Astrocyte of the spinal cord (primary cell): ENCODE measurements around the gene OTUD3.
"Not testable (repeated sequence)": the region's sequence is repeated elsewhere in the genome, so short reads cannot be mapped to it uniquely, and the experiment has no call there.

Source experiments
- DNase-seq: peaks from one replicate; pipeline ENCODE4 v3.0.0; 2011; ENCODE audit warnings: low read depth, low spot score
- H3K4me3 ChIP-seq: 2 replicates; pipeline ENCODE4 v1.5.1; 2011; ENCODE audit warnings: low read depth, mild to moderate bottlenecking, low read length, moderate library complexity
- CTCF ChIP-seq: IDR thresholded peaks from 2 replicates; pipeline ENCODE4 v1.5.1; 2012; ENCODE audit warnings: low read depth, mild to moderate bottlenecking, low read length, inconsistent platforms
- in situ Hi-C: cut with HindIII; loops from 2 replicates; pipeline ENCODE4 v1.10.0; 2017; ENCODE audit warnings: low sequenced_read_pairs

Gene OTUD3

GRCh38 chr1:19879227-19879626, 3.0 kb upstream of the OTUD3 start:
- no peak for DNase-seq
- in situ Hi-C loops, result no loop called here
- H3K4me3 ChIP-seq, result no peak overlapping the region
- TF ChIP-seq CTCF, result no peak

GRCh38 chr1:19879661-19880060, 2.5 kb upstream of the OTUD3 start:
- in situ Hi-C loops, result no loop called here
- no peak for DNase-seq
- no peak for TF ChIP-seq CTCF
- H3K4me3 ChIP-seq, result no peak overlapping the region

- in situ Hi-C loops, DNase-seq, H3K4me3 ChIP-seq: not testable (repeated sequence)
Measured at GRCh38 chr1:19880841-19881240, 1.4 kb upstream of the OTUD3 start.

GRCh38 chr1:19884312-19884711, 2.1 kb downstream of the OTUD3 start:
- in situ Hi-C loops, result no loop called here
- no peak for TF ChIP-seq CTCF
- no peak overlapping the region for H3K4me3 ChIP-seq
- no peak for DNase-seq

- no peak for DNase-seq
- TF ChIP-seq CTCF, result no peak
- no peak overlapping the region for H3K4me3 ChIP-seq
- in situ Hi-C loops, result no loop called here
Measured at GRCh38 chr1:19885821-19886220, 3.6 kb downstream of the OTUD3 start.

- in situ Hi-C loops, result no loop called here
- no peak for TF ChIP-seq CTCF
- DNase-seq, result no peak
- H3K4me3 ChIP-seq, result no peak overlapping the region
Measured at GRCh38 chr1:19888112-19888511, 5.9 kb downstream of the OTUD3 start.

- no peak for TF ChIP-seq CTCF
- in situ Hi-C loops, result no loop called here
- no peak for DNase-seq
- no peak overlapping the region for H3K4me3 ChIP-seq
Measured at GRCh38 chr1:19889656-19890055, 7.5 kb downstream of the OTUD3 start.
